Uterus (tissue), 2 donors: ENCODE results near the gene ADORA2A.

Experiments used
- CTCF ChIP-seq, 4 experiments: fragments of 200-600 bp in 2 of 4; fragments of 450-650 bp in 2 of 4; sonication (generic) in 2 of 4; IDR thresholded peaks; one replicate each; pipeline ENCODE4 v1.5.1; 2016 to 2019; ENCODE audit warnings: antibody characterized with exemption in 4 of 4, mild to moderate bottlenecking in 2 of 4, moderate library complexity in 1 of 4
- POLR2A ChIP-seq, 2 donors: fragments of 450-650 bp; IDR thresholded peaks; one replicate each; pipeline ENCODE4 v1.6.1; 2016; ENCODE audit warnings: antibody characterized with exemption in 2 of 2, mild to moderate bottlenecking in 1 of 2, moderate library complexity in 1 of 2

GRCh38 chr22:24394254-24394653 lies 33.1 kb upstream of the ADORA2A start:
- TF ChIP-seq CTCF (IDR thresholded peaks at IDR 0.05) = no peak
- no peak for TF ChIP-seq POLR2A (IDR thresholded peaks at IDR 0.05)
